ENCODE data around the gene NUP37. TPM values are rescaled to one million over a fixed set of nuclear protein-coding genes. Genes with fewer than 3 reads are reported as not detected.
A peak's percentile ranks its signal among the peaks of the same experiment; 100 is the strongest.

Gene NUP37
- polyA plus RNA-seq, 2 of the 4 experiments (the other 2 are of a cell fraction) = 103 to 118 TPM

DNA sequence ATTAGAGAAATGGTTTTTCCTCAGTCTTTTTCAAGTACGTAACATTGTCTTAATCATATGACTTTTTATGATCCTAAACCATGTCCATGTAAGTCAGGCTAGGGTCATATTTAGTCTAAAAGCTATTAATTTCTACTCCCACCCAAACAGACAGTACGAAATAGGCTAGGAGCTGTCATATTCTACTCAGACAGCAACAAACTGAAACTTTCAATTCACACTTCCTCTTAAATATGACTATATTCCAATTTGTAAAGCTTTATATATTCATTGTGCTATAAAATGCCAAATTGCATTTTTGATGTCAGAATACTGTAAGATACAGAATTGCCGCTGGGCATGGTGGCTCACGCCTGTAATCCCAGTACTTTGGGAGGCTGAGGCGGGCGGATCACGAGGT lies 3.5 kb downstream of the NUP37 start:
- no peak for DNase-seq (ENCODE audit: low read depth in 1 of 2, low spot score in 1 of 2)

DNA sequence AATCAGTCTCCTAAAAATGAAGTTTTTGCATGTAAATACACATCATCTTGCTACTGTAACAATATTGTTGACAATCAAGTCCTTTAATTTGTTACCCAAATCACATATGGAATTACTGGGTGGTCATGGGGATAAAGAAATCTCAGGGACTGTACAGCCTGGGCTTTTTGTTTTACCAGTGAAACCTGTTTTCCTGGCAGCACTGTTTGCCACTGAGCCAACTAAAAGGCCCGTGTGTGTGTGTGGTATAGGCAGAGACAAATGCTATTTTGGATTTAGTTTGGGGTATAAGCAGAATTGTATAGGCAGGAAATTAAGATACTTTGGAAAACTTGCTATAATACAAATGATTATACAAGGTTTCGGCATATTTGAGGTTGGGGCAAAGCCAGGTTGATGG lies 5.7 kb downstream of the NUP37 start:
- TF ChIP-seq EHMT2 (IDR thresholded peaks at IDR 0.05; ENCODE audit: low read depth) = no peak
- no peak for TF ChIP-seq NR3C1 (IDR thresholded peaks at IDR 0.05)
- TF ChIP-seq JUN (IDR thresholded peaks at IDR 0.05) = no peak
- no peak for TF ChIP-seq HOXA7 (CRISPR knock-in tag; IDR thresholded peaks at IDR 0.05)
- TF ChIP-seq POLR2AphosphoS2 (conservative IDR thresholded peaks at IDR 0.05; ENCODE audit: low read length) = no peak
- TF ChIP-seq ZFP36 (IDR thresholded peaks at IDR 0.05; ENCODE audit: borderline replicate concordance, partially characterized antibody) = no peak
- no peak for TF ChIP-seq ZSCAN20 (CRISPR knock-in tag; IDR thresholded peaks at IDR 0.05)
- TF ChIP-seq SREBF2 (IDR thresholded peaks at IDR 0.05) = no peak
- no peak for TF ChIP-seq MAZ (IDR thresholded peaks at IDR 0.05; ENCODE audit: borderline replicate concordance, low read depth, low read length)
- no peak for TF ChIP-seq HOXB5 (CRISPR knock-in tag; IDR thresholded peaks at IDR 0.05)
- CTCF ChIA-PET = interaction anchor here (0.8 kb wide), 1 partner anchor 19 kb away, joined by 3 read pairs; no protein-coding TSS in a partner anchor
- no peak overlapping the region for H3K4me3 ChIP-seq
- H3K4me1 ChIP-seq = peaks cover 9% of the 10 kb centered on the region
- POLR2A ChIA-PET = no interaction called here
- FAIRE-seq (no peak), DNase-seq (ENCODE audit: low read depth in 1 of 2, low spot score in 1 of 2) (no peak), ATAC-seq (no peak)
- no peaks in the 10 kb centered on the region for H3K9me3 ChIP-seq
- 80% methylated on average over 2 of the region's 2 CpGs for WGBS (ENCODE audit: missing lambda C conversion rate)
- H3K4me2 ChIP-seq = no peak overlapping the region
- H3K27ac ChIP-seq = no peak overlapping the region

More for the DNA sequence above, 3.5 kb downstream of the NUP37 start:
- H3K27ac ChIP-seq = no peak overlapping the region
- H3K9me3 ChIP-seq = no peaks in the 10 kb centered on the region
- ATAC-seq (no peak), FAIRE-seq (no peak)
- no peak overlapping the region for H3K4me2 ChIP-seq
- ChIA-PET POLR2A (no interaction called here), CTCF (interaction anchor here (0.6 to 1.1 kb wide), 3 partner anchors 20 to 622 kb away, joined by 3 to 4 read pairs (median 3); no protein-coding TSS in a partner anchor)
- TF ChIP-seq NR3C1 (IDR thresholded peaks at IDR 0.05) = no peak
- no peak for TF ChIP-seq KDM1A (IDR thresholded peaks at IDR 0.05; ENCODE audit: low read depth)
- TF ChIP-seq MAFK (IDR thresholded peaks at IDR 0.05; ENCODE audit: partially characterized antibody) = peak; percentile 33
- no peak overlapping the region for H3K4me3 ChIP-seq
- 80% methylated on average over 7 of the region's 7 CpGs for WGBS (ENCODE audit: missing lambda C conversion rate)
- peaks cover 13% of the 10 kb centered on the region for H3K4me1 ChIP-seq

DNA sequence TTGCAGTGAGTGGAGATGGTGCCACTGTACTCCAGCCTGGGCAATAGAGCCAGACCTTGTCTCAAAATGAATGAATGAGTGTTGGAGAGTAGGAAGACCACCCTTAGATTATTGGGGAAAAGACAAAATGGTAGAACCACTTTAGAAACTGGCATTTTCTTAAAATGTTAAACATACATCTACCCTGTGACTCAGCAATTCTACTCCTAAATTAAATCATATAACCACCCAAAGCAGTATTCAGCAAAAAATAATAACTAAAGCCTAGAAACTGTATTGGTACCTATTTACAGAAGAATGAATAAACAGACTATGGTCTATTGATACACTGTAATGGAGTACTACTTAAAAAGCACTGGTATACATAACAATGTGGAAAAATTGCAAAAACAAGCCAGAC lies 9.1 kb downstream of the NUP37 start:
- no peak overlapping the region for H3K4me2 ChIP-seq
- TF ChIP-seq KDM1A (IDR thresholded peaks at IDR 0.05; ENCODE audit: low read depth) (no peak), MAFK (IDR thresholded peaks at IDR 0.05; ENCODE audit: partially characterized antibody) (peak; percentile 67), NFE2L2 (conservative IDR thresholded peaks at IDR 0.05; ENCODE audit: low read length) (peak; percentile 75)
- TF ChIP-seq, protein P1, sequence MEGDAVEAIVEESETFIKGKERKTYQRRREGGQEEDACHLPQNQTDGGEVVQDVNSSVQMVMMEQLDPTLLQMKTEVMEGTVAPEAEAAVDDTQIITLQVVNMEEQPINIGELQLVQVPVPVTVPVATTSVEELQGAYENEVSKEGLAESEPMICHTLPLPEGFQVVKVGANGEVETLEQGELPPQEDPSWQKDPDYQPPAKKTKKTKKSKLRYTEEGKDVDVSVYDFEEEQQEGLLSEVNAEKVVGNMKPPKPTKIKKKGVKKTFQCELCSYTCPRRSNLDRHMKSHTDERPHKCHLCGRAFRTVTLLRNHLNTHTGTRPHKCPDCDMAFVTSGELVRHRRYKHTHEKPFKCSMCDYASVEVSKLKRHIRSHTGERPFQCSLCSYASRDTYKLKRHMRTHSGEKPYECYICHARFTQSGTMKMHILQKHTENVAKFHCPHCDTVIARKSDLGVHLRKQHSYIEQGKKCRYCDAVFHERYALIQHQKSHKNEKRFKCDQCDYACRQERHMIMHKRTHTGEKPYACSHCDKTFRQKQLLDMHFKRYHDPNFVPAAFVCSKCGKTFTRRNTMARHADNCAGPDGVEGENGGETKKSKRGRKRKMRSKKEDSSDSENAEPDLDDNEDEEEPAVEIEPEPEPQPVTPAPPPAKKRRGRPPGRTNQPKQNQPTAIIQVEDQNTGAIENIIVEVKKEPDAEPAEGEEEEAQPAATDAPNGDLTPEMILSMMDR (IDR thresholded peaks at IDR 0.05) = no peak
- DNase-seq (ENCODE audit: low read depth in 1 of 2, low spot score in 1 of 2) (no peak), ATAC-seq (no peak), FAIRE-seq (no peak)
- no peaks in the 10 kb centered on the region for H3K4me1 ChIP-seq
- H3K9me3 ChIP-seq = peaks cover 8% of the 10 kb centered on the region
- POLR2A ChIA-PET = no interaction called here
- no peak overlapping the region for H3K4me3 ChIP-seq
- peak overlapping the region in 1 of 2 experiments; percentile 43; a peak in 2 of 6 replicates for H3K27ac ChIP-seq
- CTCF ChIA-PET = interaction anchor here (1.0 to 1.1 kb wide), 2 partner anchors 630 to 708 kb away, joined by 3 to 4 read pairs; no protein-coding TSS in a partner anchor

DNA sequence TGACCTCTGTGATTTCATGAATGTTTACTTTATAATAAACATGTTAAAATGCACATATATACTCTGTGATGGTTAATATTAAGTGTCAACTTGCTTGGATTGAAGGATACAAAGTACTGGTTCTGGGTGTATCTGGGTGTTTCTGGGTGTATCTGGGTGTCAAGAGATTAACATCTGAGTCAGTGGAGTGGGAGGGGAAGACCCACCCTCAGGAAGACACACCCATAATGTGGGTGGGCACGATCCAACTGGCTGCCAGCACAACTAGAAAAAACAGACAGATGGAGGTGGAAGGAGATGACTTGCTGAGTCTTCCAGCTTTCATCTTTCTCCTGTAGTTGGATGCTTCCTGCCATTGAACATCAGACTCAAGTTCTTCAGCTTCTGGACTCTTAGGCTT lies 11.9 kb downstream of the NUP37 start:
- H3K4me1 ChIP-seq = no peaks in the 10 kb centered on the region
- POLR2A ChIA-PET = interaction anchor here (1.6 kb wide), 1 partner anchor 12 kb away, joined by 4 read pairs; the partner anchor contains the start of genes NUP37 and PARPBP
- DNase-seq (ENCODE audit: low read depth in 1 of 2, low spot score in 1 of 2) = no peak
- FAIRE-seq = no peak
- no peak overlapping the region for H3K4me3 ChIP-seq
- TF ChIP-seq EP300 (IDR thresholded peaks at IDR 0.05) (no peak), ZFP36 (IDR thresholded peaks at IDR 0.05; ENCODE audit: borderline replicate concordance, partially characterized antibody) (no peak), NFE2L2 (conservative IDR thresholded peaks at IDR 0.05; ENCODE audit: low read length) (no peak), CHD2 (IDR thresholded peaks at IDR 0.05; ENCODE audit: low read length, partially characterized antibody) (no peak)
- H3K9me3 ChIP-seq = peaks cover 8% of the 10 kb centered on the region
- no peak for ATAC-seq
- CTCF ChIA-PET = no interaction called here
- no peak overlapping the region for H3K4me2 ChIP-seq
- H3K27ac ChIP-seq = no peak overlapping the region
- 88% methylated on average over 1 of the region's 1 CpG for WGBS (ENCODE audit: missing lambda C conversion rate)
